Skin epidermis (tissue), 12 donors: ENCODE results near the gene MED12L.

Experiments
- H3K27ac ChIP-seq, 21 experiments: fragments of 200-600 bp; sonication (generic) in 11 of 21; one replicate each; pipeline ENCODE4 v1.5.0; 2020; ENCODE audit warnings: mild to moderate bottlenecking in 3 of 21, inconsistent platforms in 2 of 21, moderate library complexity in 2 of 21
- H3K4me3 ChIP-seq, 7 experiments: fragments of 200-600 bp; sonication (generic) in 2 of 7; one replicate each; pipeline ENCODE4 v1.5.0; 2020; ENCODE audit warnings: inconsistent platforms in 2 of 7, mild to moderate bottlenecking in 2 of 7, moderate library complexity in 1 of 7

Gene MED12L

GRCh38 chr3:151305775-151306151, 220.3 kb downstream of the MED12L start:
- Histone ChIP-seq H3K27ac (peak overlapping the region in 16 of 21 experiments; percentile 8 to 79 (median 39)), H3K4me3 (no peak overlapping the region)

DNA sequence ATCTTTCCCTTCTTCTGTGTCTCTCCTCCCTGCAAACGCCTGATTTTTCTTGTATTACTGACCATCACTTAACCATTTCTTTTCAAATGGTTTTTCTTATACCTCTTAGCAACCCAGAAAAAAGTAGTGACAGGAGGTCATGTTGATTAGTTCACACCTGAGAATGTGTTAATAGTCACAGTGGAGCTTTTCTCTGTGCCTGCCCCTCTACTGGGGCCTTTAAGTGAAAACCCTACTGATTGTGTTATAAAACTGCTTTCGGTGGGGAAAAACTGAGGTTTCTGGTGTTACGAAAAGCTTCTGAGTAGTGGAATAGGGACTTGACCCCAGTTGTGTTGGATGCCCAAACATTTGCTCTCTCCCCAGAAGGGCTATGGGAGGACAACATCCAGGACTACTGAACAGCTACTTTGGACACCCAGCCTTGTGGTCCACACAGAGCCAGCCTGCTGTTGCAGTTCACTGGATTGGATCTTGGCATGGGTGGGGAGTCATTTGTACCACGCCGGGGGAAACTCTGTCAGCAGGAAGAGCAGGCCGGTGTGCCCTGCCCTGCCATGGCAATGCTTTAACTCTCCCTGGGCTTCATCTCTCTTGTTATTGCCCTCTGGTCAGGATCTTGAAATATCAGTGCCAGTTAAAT, 220.8 kb downstream of the MED12L start:
- Histone ChIP-seq H3K27ac (peak overlapping the region in 16 of 21 experiments; percentile 5 to 79 (median 35)), H3K4me3 (no peak overlapping the region)

- no peak overlapping the region for H3K4me3 ChIP-seq
- peak overlapping the region in 5 of 21 experiments; percentile 8 to 79 (median 41) for H3K27ac ChIP-seq
These were observed 221.7 kb downstream of the MED12L start for GRCh38 chr3:151307131-151307530.

GRCh38 chr3:151307583-151308488, 222.4 kb downstream of the MED12L start:
- Histone ChIP-seq H3K4me3 (no peak overlapping the region), H3K27ac (peak overlapping the region in 6 of 21 experiments; percentile 4 to 73 (median 43))

- H3K27ac ChIP-seq = peak overlapping the region in 1 of 21 experiments; percentile 33
- no peak overlapping the region for H3K4me3 ChIP-seq
These were observed 224.1 kb downstream of the MED12L start for GRCh38 chr3:151309566-151309965.

DNA sequence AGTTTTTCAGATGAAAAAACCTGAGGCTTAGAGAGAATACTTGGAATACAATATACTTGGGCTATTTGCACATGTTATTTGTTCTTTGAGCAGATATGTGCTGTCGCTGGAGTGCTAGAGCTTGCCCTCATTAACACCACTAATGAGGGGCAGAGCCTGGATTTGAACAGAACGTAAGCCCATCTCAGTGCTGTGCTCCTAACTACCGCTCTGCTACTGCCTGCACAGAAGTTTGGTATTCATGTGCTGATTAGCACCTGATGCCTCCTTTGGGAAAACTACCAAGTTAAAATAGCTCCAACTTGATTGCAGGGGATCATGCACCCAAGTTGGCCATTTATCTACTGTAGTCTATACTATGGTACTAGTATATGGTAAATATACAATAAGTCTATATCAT, 227.5 kb downstream of the MED12L start:
- H3K27ac ChIP-seq = no peak overlapping the region
- peak overlapping the region in 1 of 7 experiments; percentile 2 for H3K4me3 ChIP-seq

GRCh38 chr3:151314137-151314536, 228.7 kb downstream of the MED12L start:
- peak overlapping the region in 7 of 21 experiments; percentile 72 to 89 (median 82) for H3K27ac ChIP-seq

DNA sequence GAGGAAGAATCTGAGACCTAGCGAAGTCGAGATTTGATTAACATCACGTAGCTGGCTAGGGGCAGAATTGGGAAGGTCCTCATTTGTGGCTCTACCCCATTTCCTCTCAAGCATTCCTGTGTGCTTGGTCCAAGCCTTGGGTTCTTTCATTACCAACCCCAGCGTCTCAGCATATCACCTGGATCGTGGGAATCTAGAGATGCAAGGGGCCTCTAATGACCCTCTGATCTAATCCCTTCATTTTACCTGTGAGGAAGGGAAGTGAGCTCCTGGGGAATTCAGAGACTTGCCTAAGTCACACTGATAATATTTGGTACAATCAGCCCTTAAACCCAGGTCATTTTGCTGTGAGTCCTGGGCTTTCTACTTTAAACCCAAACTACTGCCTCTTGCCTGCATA, 229.1 kb downstream of the MED12L start:
- H3K4me3 ChIP-seq = peak overlapping the region in 5 of 7 experiments; percentile 8 to 38 (median 24)
- peak overlapping the region in 17 of 21 experiments; percentile 13 to 89 (median 80) for H3K27ac ChIP-seq

More at GRCh38 chr3:151314137-151314536, 228.7 kb downstream of the MED12L start:
- peak overlapping the region in 3 of 7 experiments; percentile 20 to 37 (median 24) for H3K4me3 ChIP-seq

DNA sequence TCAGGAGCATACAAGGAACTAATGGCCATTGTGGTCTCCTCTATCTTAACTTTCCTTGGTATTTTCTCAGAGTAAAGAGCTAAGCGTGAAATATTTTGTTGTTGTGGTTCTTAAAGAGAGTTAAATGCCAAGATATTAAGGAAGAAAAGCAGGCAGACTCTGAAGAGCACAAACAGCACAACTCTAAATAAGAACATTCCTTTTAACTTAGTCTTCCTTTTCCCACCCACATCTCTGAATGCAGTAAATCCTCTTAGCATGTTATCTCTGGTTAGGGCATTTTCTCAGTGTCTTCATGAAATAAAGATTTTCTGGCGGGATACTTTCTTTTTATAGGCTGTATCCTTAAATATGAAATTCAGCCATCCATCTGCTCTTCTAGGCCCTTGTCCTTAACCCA, 229.7 kb downstream of the MED12L start:
- Histone ChIP-seq H3K27ac (peak overlapping the region in 17 of 21 experiments; percentile 13 to 89 (median 80)), H3K4me3 (peak overlapping the region; percentile 8 to 38 (median 21))

DNA sequence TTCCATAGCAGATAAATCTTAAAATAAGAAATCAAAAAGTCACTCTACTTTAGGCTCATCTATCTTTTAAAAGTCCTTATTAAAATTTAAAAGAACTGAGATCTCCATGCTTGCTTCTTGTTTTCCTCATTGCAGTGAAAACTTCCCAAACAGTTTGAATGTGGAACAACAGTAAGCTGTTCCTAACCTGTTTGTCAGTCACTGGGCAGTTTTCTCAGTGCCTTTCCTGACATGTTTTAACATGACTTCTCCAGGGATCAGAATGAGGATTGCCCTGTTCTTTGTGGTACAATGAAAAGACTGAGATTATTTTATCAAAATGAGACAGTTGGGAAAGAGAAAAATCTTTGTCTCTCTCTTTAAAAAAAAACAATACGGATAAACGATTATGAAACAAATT, 230.4 kb downstream of the MED12L start:
- Histone ChIP-seq H3K4me3 (peak overlapping the region; percentile 16 to 38 (median 21)), H3K27ac (peak overlapping the region in 19 of 21 experiments; percentile 49 to 89 (median 79))

DNA sequence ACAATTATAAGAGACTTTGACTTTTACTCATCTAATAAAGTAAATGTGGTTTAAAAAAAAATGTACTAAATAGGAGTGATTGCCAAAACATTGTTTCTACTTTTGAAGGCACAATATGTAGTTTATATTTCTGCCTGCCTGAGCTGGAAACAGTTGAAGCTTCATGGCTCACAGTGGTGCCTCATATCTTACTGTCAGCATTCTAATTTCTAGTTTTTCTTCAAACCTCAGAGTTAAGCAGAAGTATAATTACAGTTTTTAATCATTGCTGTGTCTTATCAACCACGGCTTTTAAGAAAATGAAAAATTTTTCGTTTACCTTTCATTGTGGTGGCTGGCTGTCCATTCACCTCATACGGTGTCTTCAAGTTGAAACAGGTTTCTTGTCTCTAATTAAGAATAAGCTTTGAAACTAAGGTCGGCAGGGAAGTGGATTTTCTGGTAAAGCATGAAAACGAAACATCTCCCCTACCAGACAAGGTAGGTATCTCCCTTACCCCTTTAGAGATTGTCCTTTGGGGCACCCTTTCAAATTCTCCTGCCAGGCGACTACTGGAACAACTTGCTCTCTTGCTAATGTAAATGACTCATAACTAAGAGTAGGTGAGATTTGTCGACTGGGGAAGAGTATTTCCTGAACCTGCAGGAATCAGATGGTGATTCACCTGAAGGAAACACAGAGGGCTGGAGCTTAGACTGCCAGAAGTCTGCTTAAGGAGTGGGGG, 231.0 kb downstream of the MED12L start, which contains the start of gene GPR87:
Gene GPR87, minus strand, starts transcription at position 554 of the 725 bp plus-strand sequence. CDS start 16,720 bp downstream, outside the sequence.
- Histone ChIP-seq H3K4me3 (peak within 1 kb of the TSS; percentile 16 to 38 (median 21)), H3K27ac (peak within 1 kb of the TSS in 20 of 21 experiments; percentile 24 to 89 (median 78))

DNA sequence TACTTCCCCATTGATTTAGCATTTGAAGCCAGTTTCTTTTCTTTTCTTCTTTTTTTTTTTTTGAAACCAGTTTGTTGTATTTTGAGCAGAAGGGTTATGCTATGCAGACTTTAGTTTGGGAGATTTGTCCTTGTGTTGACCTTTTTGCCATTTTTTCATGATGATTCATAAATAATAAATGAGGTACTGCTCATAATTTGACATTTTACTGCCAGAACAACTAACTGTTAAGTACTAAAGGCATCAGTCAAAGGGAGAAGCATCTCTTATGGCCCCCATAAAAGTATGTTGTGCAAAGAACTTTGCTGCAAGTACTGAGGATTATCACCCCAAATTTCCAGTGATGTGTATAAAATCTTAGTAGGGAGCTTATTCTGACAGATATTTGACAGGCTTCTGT, 232.8 kb downstream of the MED12L start:
- H3K27ac ChIP-seq = peak overlapping the region in 15 of 21 experiments; percentile 14 to 89 (median 56)
- no peak overlapping the region for H3K4me3 ChIP-seq

- peak overlapping the region in 18 of 21 experiments; percentile 4 to 89 (median 52) for H3K27ac ChIP-seq
These were observed 233.5 kb downstream of the MED12L start for GRCh38 chr3:151318991-151319390.

GRCh38 chr3:151319628-151320027, 234.2 kb downstream of the MED12L start:
- peak overlapping the region in 15 of 21 experiments; percentile 3 to 89 (median 62) for H3K27ac ChIP-seq
- peak overlapping the region in 1 of 7 experiments; percentile 17 for H3K4me3 ChIP-seq

More at GRCh38 chr3:151318991-151319390, 233.5 kb downstream of the MED12L start:
- H3K4me3 ChIP-seq = peak overlapping the region in 1 of 7 experiments; percentile 17

- no peak overlapping the region for H3K4me3 ChIP-seq
- peak overlapping the region in 15 of 21 experiments; percentile 3 to 89 (median 62) for H3K27ac ChIP-seq
These were observed 234.7 kb downstream of the MED12L start for GRCh38 chr3:151320131-151320530.

- Histone ChIP-seq H3K27ac (peak overlapping the region in 2 of 21 experiments; percentile 72 to 89), H3K4me3 (no peak overlapping the region)
These were observed 236.1 kb downstream of the MED12L start for GRCh38 chr3:151321526-151321925.

DNA sequence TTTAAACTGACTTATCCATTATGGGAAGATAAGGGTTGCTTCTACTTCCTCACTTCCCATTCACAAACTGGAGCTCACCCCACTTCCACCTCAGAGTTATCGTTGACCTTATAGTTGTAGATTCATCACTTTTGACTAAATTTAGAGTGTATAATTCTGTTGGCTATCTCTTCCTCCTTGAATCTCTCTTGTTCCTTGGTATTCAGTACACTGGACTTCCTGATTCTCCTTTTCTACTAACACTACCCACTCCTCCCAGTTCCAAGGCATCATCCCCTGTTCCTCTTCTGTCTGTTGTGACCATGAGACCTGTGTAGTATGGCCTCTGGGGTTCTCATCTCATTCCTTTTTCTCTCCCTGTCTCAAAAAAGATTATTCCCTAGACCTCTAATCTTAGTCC, 237.0 kb downstream of the MED12L start:
- no peak overlapping the region for H3K4me3 ChIP-seq
- no peak overlapping the region for H3K27ac ChIP-seq

DNA sequence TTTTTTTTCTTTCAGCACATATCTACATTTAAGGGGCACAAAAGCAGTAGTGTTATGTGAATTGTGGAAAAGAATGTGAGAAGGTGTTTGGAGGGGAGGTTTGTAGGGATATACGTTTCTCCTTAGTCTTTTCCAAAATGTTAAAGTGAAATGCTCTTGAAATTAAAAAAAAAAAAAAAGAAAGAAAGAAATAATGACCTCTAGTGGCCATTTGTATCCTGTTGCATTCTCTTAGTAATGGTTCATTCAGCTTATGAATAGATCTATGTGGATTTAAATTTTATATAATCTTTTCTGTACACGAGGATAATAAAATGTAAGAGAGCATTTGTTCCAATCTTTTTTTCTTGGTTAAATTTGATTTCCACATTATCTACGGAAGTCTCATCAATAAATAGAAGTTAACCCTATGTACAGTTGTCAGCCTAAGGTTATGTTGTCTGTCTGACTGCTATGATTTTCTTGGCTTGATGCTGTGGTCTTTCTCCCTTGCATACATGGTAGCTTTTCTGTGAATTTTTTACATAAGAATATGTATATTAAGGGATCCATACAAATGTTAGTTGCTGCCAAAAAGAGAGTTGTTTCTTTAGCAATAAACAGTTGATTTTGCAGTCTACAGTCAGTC, 242.2 kb downstream of the MED12L start:
- Histone ChIP-seq H3K27ac (peak overlapping the region in 11 of 21 experiments; percentile 1 to 66 (median 26)), H3K4me3 (peak overlapping the region in 4 of 7 experiments; percentile 15 to 36 (median 21))
